Omental fat pad (tissue), 4 donors: ENCODE data around the gene OR4N2. TPM values are rescaled to one million over a fixed set of nuclear protein-coding genes. Genes with fewer than 3 reads are reported as not detected.
"Not testable (repeated sequence)": the region's sequence is repeated elsewhere in the genome, so short reads cannot be mapped to it uniquely, and the experiment has no call there.

Source experiments
- ATAC-seq: fragments of 150-250 bp; one replicate; pipeline ENCODE4 v1.9.1; 2016; ENCODE audit warnings: mild to moderate bottlenecking, moderate library complexity; ENCODE audit not compliant: low FRiP score
- DNase-seq: peaks from one replicate; pipeline ENCODE4 v3.0.0-alpha.2; 2019; ENCODE audit warnings: low spot score
- CTCF ChIP-seq, 3 donors: fragments of 450-650 bp; IDR thresholded peaks; one replicate each; pipeline ENCODE4 v1.5.1; 2016 to 2017; ENCODE audit warnings: antibody characterized with exemption in 3 of 3, mild to moderate bottlenecking in 3 of 3, moderate library complexity in 2 of 3
- total RNA-seq, 4 donors: library from RNA; depleted of rRNA; stranded (reverse); fragments of >200 nt; gene quantifications; one replicate each; pipeline ENCODE4 v1.1.0, GENCODE V29; 2016

Gene OR4N2
- total RNA-seq, 4 donors from 2014 or later, result 0.09 TPM; not detected in 3

- TF ChIP-seq CTCF (IDR thresholded peaks at IDR 0.05), result no peak
- DNase-seq, result no peak
- no peak for ATAC-seq
Measured at GRCh38 chr14:19828314-19828713, 24.7 kb downstream of the OR4N2 start.

- ATAC-seq, DNase-seq: not testable (repeated sequence)
Measured at GRCh38 chr14:19834203-19834848, 30.8 kb downstream of the OR4N2 start.

GRCh38 chr14:19838433-19838832 is 34.9 kb downstream of the OR4N2 start:
- no peak for TF ChIP-seq CTCF (IDR thresholded peaks at IDR 0.05)
- no peak for ATAC-seq

GRCh38 chr14:19851365-19851764 is 47.8 kb downstream of the OR4N2 start:
- TF ChIP-seq CTCF (IDR thresholded peaks at IDR 0.05), result no peak
- DNase-seq (no peak), ATAC-seq (no peak)

More at GRCh38 chr14:19838433-19838832, 34.9 kb downstream of the OR4N2 start:
- no peak for DNase-seq

- not testable (repeated sequence) for ATAC-seq, DNase-seq
Measured at GRCh38 chr14:19866061-19866669, 62.6 kb downstream of the OR4N2 start.

GRCh38 chr14:19873178-19873577 is 69.6 kb downstream of the OR4N2 start:
- DNase-seq (no peak), ATAC-seq (no peak)
- TF ChIP-seq CTCF (IDR thresholded peaks at IDR 0.05), result no peak

GRCh38 chr14:19874842-19875241 is 71.3 kb downstream of the OR4N2 start, which contains the start of gene OR4K2:
Gene OR4K2 (plus strand): TSS chr14:19875142. CDS start chr14:19876268, 1,126 bp downstream.
- ATAC-seq, result no peak
- no peak for DNase-seq
- TF ChIP-seq CTCF (IDR thresholded peaks at IDR 0.05), result no peak

- TF ChIP-seq CTCF (IDR thresholded peaks at IDR 0.05), result no peak
- no peak for DNase-seq
- no peak for ATAC-seq
Measured at GRCh38 chr14:19878029-19878642, 74.6 kb downstream of the OR4N2 start.
